Subcutaneous adipose tissue (tissue), 4 donors: Measurements from ENCODE around the gene TSGA10IP. TPM values are rescaled to one million over a fixed set of nuclear protein-coding genes. Genes with fewer than 3 reads are reported as not detected.

Source experiments
- total RNA-seq, 4 donors: library from RNA; depleted of rRNA; stranded (reverse); fragments of >200 nt; gene quantifications; one replicate each; pipeline ENCODE4 v1.1.0, GENCODE V29; 2016
- TF ChIP-seq, protein P1 (sequence below): fragments of 450-650 bp; IDR thresholded peaks from one replicate; pipeline ENCODE4 v1.5.1; 2016; ENCODE audit warnings: low read depth, mild to moderate bottlenecking, control low read depth, antibody characterized with exemption, moderate library complexity

Gene TSGA10IP
- total RNA-seq = not detected

- TF ChIP-seq, protein P1, sequence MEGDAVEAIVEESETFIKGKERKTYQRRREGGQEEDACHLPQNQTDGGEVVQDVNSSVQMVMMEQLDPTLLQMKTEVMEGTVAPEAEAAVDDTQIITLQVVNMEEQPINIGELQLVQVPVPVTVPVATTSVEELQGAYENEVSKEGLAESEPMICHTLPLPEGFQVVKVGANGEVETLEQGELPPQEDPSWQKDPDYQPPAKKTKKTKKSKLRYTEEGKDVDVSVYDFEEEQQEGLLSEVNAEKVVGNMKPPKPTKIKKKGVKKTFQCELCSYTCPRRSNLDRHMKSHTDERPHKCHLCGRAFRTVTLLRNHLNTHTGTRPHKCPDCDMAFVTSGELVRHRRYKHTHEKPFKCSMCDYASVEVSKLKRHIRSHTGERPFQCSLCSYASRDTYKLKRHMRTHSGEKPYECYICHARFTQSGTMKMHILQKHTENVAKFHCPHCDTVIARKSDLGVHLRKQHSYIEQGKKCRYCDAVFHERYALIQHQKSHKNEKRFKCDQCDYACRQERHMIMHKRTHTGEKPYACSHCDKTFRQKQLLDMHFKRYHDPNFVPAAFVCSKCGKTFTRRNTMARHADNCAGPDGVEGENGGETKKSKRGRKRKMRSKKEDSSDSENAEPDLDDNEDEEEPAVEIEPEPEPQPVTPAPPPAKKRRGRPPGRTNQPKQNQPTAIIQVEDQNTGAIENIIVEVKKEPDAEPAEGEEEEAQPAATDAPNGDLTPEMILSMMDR = no peak
These were observed at the start of gene TSGA10IP for GRCh38 chr11:65945430-65945911. TSS of gene TSGA10IP (plus strand) at chr11:65945480. CDS start at chr11:65945676, 196 bp downstream.

- TF ChIP-seq, protein P1 = no peak
These were observed 49.7 kb upstream of the TSGA10IP start for GRCh38 chr11:65895482-65895981.

- TF ChIP-seq, protein P1 = no peak
These were observed 49.0 kb upstream of the TSGA10IP start for GRCh38 chr11:65896034-65896999.

DNA sequence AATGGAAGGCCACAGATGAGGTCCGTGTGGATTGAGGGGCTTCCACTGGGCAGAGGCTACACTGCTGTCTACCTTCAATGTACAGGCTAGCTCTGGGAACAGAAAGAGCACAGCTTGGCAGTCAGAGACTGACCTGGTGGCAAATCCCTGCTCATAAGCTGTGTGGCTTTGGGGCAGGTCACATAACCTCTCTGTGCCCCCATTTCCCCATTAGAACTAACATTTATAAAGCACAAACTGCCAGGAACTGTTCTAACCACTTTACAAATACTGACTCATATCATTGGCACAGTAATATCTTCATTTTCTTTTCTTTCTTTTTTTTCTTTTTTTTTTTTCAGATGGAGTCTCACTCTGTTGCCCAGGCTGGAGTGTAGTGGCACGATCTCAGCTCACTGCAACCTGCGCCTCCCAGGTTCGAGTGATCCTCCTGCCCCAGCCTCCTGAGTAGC, 48.2 kb upstream of the TSGA10IP start:
- TF ChIP-seq, protein P1 = no peak

GRCh38 chr11:65898656-65899355, 46.5 kb upstream of the TSGA10IP start:
- TF ChIP-seq, protein P1 = no peak

- TF ChIP-seq, protein P1 = no peak
These were observed 45.7 kb upstream of the TSGA10IP start for GRCh38 chr11:65899356-65900124.
